GM18909 (cell line): ENCODE results near the gene TRERF1.

Source experiments
- ATAC-seq: cut with Tn5 transposase; IDR thresholded peaks from one replicate; pipeline ENCODE4 v1.9.1; 2021; ENCODE audit warnings: mild to moderate bottlenecking; ENCODE audit not compliant: unreplicated experiment, poor library complexity

TRERF1 gene

DNA sequence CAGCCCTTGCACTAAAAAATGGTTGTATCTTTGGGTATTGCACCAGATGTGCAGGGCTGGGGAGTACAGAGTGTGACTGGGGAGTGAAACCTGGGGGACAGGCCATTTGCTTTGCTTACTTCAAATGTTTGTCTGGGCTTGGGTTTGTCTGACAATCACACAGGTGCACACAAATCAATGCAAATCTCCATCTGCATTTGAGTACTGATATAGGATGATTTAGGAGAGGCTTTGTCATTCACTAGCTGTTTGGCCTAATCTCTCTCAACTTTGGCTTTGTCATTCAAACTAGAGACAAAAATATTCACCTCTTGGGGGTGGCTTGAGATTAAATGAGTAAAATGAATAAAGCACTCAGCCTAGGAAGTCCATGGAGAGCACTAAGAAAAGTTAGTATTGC is 274.7 kb downstream of the TRERF1 start:
- ATAC-seq = no peak

DNA sequence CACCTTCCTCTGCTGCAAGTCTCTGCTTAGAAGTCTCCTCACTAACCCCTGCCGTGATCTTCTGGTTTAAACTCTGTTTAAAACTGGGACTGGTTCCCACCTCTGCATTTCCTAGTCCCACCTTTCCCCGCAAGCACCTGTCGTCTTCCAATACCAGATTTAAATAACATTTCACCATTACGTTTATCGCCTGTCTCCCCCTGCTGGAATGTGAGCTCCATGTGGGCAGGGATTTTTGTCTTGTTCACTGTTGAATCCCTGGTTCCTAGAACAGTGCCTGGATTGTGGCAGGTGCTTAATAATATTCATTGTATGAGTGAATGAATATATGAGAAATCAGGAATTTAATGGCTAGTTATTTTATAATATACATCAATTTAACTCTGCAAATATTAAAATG is 275.9 kb downstream of the TRERF1 start:
- no peak for ATAC-seq
